ENCODE results near the gene OXCT1. TPM values are rescaled to one million over a fixed set of nuclear protein-coding genes. Genes with fewer than 3 reads are reported as not detected.

The OXCT1 gene
- total and polyA plus RNA-seq, 7 donors, result 5.5 to 22.1 (median 10.7) TPM

DNA sequence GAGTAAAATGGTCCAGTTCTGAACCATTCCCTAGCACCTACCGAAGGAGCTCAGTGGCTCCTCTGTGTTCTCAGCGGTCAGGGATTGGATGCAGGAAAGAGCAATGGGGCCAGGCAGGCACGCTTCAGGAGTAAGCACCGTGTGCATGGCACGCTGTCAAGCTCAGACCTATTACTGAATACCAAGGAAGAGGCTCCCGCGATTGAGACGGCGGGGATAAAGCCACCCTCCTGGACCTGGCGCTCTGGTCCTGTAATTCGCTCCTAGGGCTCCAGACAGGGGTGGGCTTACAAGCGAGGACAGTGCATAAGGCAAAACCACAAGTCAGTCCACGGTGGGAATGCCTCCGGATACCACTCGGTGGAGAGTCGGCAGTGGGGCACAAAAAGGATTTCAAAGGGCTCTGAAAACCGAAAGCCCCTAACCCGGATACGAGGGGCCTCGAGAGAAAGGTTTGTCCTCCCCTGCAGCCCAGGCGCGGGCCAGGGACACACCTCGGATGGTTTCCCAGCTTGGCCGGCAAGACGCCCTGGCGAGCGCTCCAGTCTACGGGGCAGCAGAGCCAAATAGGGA lies 988 bp downstream of the OXCT1 start:
- ATAC-seq (peak; percentile 71 to 86 (median 80)), DNase-seq (peak; percentile 77 to 84)
- WGBS, 3 donors, result 5 to 8% (median 7%) methylated on average over 28 of the region's 28 CpGs
- Histone ChIP-seq H3K4me3 (peak overlapping the region; percentile 85), H3K36me3 (ENCODE audit: insufficient read depth in 1 of 2, low read depth in 1 of 2) (no peaks in the 10 kb centered on the region), H3K27me3 (ENCODE audit: insufficient read depth in 3 of 3, low read length in 2 of 3) (no peaks in the 10 kb centered on the region), H3K27ac (peak overlapping the region; percentile 78), H3K4me1 (peaks cover 5% of the 10 kb centered on the region), H3K9me3 (no peaks in the 10 kb centered on the region)
- intact Hi-C loops (cut with DNase I), result loop anchor here in 1 of 2 donors (5.0 kb wide), 1 partner anchor 33 kb away; the partner anchor contains the start of gene RIMOC1
- TF ChIP-seq CTCF (IDR thresholded peaks at IDR 0.05), result no peak

- ATAC-seq (no peak), DNase-seq (no peak)
- Histone ChIP-seq H3K4me1 (peaks cover 2% of the 10 kb centered on the region), H3K36me3 (ENCODE audit: insufficient read depth in 1 of 2, low read depth in 1 of 2) (peaks cover 0 to 16% of the 10 kb centered on the region in 2 donors), H3K27me3 (ENCODE audit: insufficient read depth in 3 of 3, low read length in 2 of 3) (no peaks in the 10 kb centered on the region), H3K27ac (no peak overlapping the region), H3K9me3 (no peaks in the 10 kb centered on the region), H3K4me3 (no peak overlapping the region)
- no peak for TF ChIP-seq CTCF (IDR thresholded peaks at IDR 0.05)
- intact Hi-C loops (cut with DNase I), result no loop called here
Observed at GRCh38 chr5:41863871-41864486, 6.2 kb downstream of the OXCT1 start.

DNA sequence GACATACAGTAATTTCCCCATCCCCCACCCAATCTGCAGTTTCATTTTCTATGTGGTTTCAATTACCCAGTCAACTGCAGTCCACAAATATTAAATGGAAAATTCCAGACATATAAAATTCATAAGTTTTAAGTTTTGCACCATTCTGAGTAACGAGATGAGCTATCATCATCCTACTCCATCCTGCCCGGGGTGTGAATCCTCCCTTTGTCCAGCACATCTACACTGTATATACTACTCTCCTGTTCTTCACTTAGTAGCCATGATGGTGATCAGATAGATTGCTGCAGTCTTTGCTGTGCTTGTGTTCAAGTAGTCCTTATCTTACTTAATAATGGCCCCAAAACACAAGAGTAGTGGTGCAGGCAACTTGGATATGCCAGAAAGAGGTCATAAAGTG lies 11.3 kb downstream of the OXCT1 start:
- DNase-seq, result no peak
- H3K4me3 ChIP-seq, result no peak overlapping the region
- no peaks in the 10 kb centered on the region for H3K27me3 ChIP-seq (ENCODE audit: insufficient read depth in 3 of 3, low read length in 2 of 3)
- H3K9me3 ChIP-seq, result no peaks in the 10 kb centered on the region
- no peak for ATAC-seq
- WGBS, 3 donors, result 91 to 100% (median 94%) methylated on average over 2 of the region's 2 CpGs
- TF ChIP-seq CTCF (IDR thresholded peaks at IDR 0.05), result no peak
- intact Hi-C loops (cut with DNase I), result loop anchor here (5.0 to 10.0 kb wide), 6 partner anchors 48 to 1028 kb away; partner anchors contain the start of genes FBXO4 (in 1 of the 2) and GHR (in 1 of the 2)
- H3K27ac ChIP-seq, result no peak overlapping the region
- no peaks in the 10 kb centered on the region for H3K4me1 ChIP-seq
- peaks cover 0 to 16% of the 10 kb centered on the region in 2 donors for H3K36me3 ChIP-seq (ENCODE audit: insufficient read depth in 1 of 2, low read depth in 1 of 2)

- no peaks in the 10 kb centered on the region for H3K4me1 ChIP-seq
- no peak overlapping the region for H3K4me3 ChIP-seq
- ATAC-seq (no peak), DNase-seq (no peak)
- 99 to 100% (median 100%) methylated on average over 1 of the region's 1 CpG for WGBS, 3 donors
- no peak for TF ChIP-seq CTCF (IDR thresholded peaks at IDR 0.05)
- intact Hi-C loops (cut with DNase I), result loop anchor here (2.0 to 10.0 kb wide), 8 partner anchors 49 to 1033 kb away; partner anchors contain the start of genes FBXO4 (in 1 of the 2) and GHR (in 1 of the 2)
- no peaks in the 10 kb centered on the region for H3K27me3 ChIP-seq (ENCODE audit: insufficient read depth in 3 of 3, low read length in 2 of 3)
- peaks cover 0 to 19% of the 10 kb centered on the region in 2 donors for H3K36me3 ChIP-seq (ENCODE audit: insufficient read depth in 1 of 2, low read depth in 1 of 2)
- H3K27ac ChIP-seq, result no peak overlapping the region
- H3K9me3 ChIP-seq, result no peaks in the 10 kb centered on the region
Observed at GRCh38 chr5:41857989-41858388, 12.2 kb downstream of the OXCT1 start.

Measured in psoas muscle (tissue), 8 donors.